Measurements from ENCODE around the gene VTCN1. TPM values are rescaled to one million over a fixed set of nuclear protein-coding genes. Genes with fewer than 3 reads are reported as not detected.

The VTCN1 gene
- total RNA-seq, 1 experiment from 2014 or later, result 0.17 TPM

DNA sequence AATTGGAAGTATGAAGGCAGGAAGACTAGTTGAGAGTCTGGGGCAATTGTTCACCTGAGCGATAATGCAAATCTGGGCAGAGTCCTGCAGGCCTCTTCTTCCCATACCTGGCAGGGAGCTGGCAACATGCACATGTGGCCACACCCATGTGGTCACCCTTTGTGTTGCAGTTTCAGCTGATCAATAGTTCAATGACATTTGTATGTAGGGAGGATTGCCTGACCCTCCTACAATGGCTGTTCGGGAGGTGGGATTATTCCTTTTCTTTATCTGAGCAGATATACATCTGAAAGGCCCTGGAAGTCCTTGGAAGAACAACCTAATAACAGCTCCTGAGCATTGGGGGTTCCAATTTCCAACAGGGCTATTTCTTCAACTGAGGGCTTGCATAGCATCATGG, 74.0 kb downstream of the VTCN1 start:
- no TSS peak for BruUV-seq (replicated peaks)
- RAD21 ChIA-PET (ENCODE audit: low non-redundant PET in 1 of 2, low total read pairs in 2 of 2, uncharacterized antibody in 2 of 2, unreplicated experiment in 2 of 2), result interaction anchor here in 1 of 2 experiments (0.6 kb wide), 1 partner anchor 581 kb away, joined by 5 read pairs; no protein-coding TSS in a partner anchor
- CTCF ChIA-PET, result interaction anchor here (1.7 to 1.9 kb wide), 2 partner anchors 8 to 14 kb away, joined by 4 to 7 read pairs; no protein-coding TSS in a partner anchor

More for the DNA sequence above, 74.0 kb downstream of the VTCN1 start:
- Histone ChIP-seq H3K9ac (ENCODE audit: low read length) (no peak overlapping the region), H2AFZ (ENCODE audit: low read depth, low read length, poor library complexity, severe bottlenecking) (no peak overlapping the region), H3K9me2 (ENCODE audit: insufficient read depth) (no peaks in the 10 kb centered on the region), H3K9me3 (ENCODE audit: control insufficient read depth in 1 of 2, insufficient read depth in 1 of 2, low read depth in 1 of 2, low read length in 2 of 2) (no peaks in the 10 kb centered on the region), H3K79me2 (ENCODE audit: insufficient read depth, low read length) (no peaks in the 10 kb centered on the region), H3K4me1 (ENCODE audit: control insufficient read depth in 1 of 2, insufficient read depth in 2 of 2, low read length in 2 of 2) (no peaks in the 10 kb centered on the region), H3K4me2 (ENCODE audit: low read length) (no peak overlapping the region), H3K36me3 (ENCODE audit: control insufficient read depth in 1 of 2, insufficient read depth in 2 of 2, low read length in 2 of 2) (no peaks in the 10 kb centered on the region), H4K20me1 (ENCODE audit: insufficient read depth) (no peaks in the 10 kb centered on the region), H3K27me3 (ENCODE audit: insufficient read depth, low read length) (no peaks in the 10 kb centered on the region), H3K4me3 (replicated peaks in 1 of 2; ENCODE audit: low read depth in 1 of 2, low read length in 2 of 2) (no peak overlapping the region), H3K27ac (ENCODE audit: low read depth, low read length) (no peak overlapping the region)
- ATAC-seq (no peak), DNase-seq (ENCODE audit: low read depth, low spot score) (no peak)
- POLR2A ChIA-PET, result interaction anchor here (1.4 kb wide), 1 partner anchor 8 kb away, joined by 3 read pairs; no protein-coding TSS in a partner anchor
- TF ChIP-seq SP1 (IDR thresholded peaks at IDR 0.05; ENCODE audit: low read depth), result no peak
- TF ChIP-seq, protein P1, sequence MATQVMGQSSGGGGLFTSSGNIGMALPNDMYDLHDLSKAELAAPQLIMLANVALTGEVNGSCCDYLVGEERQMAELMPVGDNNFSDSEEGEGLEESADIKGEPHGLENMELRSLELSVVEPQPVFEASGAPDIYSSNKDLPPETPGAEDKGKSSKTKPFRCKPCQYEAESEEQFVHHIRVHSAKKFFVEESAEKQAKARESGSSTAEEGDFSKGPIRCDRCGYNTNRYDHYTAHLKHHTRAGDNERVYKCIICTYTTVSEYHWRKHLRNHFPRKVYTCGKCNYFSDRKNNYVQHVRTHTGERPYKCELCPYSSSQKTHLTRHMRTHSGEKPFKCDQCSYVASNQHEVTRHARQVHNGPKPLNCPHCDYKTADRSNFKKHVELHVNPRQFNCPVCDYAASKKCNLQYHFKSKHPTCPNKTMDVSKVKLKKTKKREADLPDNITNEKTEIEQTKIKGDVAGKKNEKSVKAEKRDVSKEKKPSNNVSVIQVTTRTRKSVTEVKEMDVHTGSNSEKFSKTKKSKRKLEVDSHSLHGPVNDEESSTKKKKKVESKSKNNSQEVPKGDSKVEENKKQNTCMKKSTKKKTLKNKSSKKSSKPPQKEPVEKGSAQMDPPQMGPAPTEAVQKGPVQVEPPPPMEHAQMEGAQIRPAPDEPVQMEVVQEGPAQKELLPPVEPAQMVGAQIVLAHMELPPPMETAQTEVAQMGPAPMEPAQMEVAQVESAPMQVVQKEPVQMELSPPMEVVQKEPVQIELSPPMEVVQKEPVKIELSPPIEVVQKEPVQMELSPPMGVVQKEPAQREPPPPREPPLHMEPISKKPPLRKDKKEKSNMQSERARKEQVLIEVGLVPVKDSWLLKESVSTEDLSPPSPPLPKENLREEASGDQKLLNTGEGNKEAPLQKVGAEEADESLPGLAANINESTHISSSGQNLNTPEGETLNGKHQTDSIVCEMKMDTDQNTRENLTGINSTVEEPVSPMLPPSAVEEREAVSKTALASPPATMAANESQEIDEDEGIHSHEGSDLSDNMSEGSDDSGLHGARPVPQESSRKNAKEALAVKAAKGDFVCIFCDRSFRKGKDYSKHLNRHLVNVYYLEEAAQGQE (IDR thresholded peaks at IDR 0.05; ENCODE audit: low read depth), result no peak
- no peak for TF ChIP-seq ZFX (IDR thresholded peaks at IDR 0.05)
- TF ChIP-seq CBX3 (IDR thresholded peaks at IDR 0.05; ENCODE audit: low read depth), result no peak
- no peak for TF ChIP-seq EZH2 (IDR thresholded peaks at IDR 0.05)
- TF ChIP-seq, protein P2, sequence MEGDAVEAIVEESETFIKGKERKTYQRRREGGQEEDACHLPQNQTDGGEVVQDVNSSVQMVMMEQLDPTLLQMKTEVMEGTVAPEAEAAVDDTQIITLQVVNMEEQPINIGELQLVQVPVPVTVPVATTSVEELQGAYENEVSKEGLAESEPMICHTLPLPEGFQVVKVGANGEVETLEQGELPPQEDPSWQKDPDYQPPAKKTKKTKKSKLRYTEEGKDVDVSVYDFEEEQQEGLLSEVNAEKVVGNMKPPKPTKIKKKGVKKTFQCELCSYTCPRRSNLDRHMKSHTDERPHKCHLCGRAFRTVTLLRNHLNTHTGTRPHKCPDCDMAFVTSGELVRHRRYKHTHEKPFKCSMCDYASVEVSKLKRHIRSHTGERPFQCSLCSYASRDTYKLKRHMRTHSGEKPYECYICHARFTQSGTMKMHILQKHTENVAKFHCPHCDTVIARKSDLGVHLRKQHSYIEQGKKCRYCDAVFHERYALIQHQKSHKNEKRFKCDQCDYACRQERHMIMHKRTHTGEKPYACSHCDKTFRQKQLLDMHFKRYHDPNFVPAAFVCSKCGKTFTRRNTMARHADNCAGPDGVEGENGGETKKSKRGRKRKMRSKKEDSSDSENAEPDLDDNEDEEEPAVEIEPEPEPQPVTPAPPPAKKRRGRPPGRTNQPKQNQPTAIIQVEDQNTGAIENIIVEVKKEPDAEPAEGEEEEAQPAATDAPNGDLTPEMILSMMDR (IDR thresholded peaks at IDR 0.05 in 2 of 3, conservative IDR thresholded peaks at IDR 0.05 in 1 of 3; ENCODE audit: borderline replicate concordance in 1 of 3, insufficient read depth in 1 of 3, low read depth in 2 of 3, low read length in 2 of 3), result no peak
- TF ChIP-seq, protein P3, sequence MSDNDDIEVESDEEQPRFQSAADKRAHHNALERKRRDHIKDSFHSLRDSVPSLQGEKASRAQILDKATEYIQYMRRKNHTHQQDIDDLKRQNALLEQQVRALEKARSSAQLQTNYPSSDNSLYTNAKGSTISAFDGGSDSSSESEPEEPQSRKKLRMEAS (IDR thresholded peaks at IDR 0.05), result no peak
- TF ChIP-seq CEBPB (IDR thresholded peaks at IDR 0.05; ENCODE audit: low read depth), result no peak
- no peak for TF ChIP-seq ZNF274 (IDR thresholded peaks at IDR 0.05; ENCODE audit: low read depth, low read length)
- TF ChIP-seq POLR2AphosphoS5 (IDR thresholded peaks at IDR 0.05; ENCODE audit: low read depth, low read length), result no peak
- TF ChIP-seq POLR2A (IDR thresholded peaks at IDR 0.05; ENCODE audit: borderline replicate concordance, extremely low read depth, insufficient read depth, insufficient read length), result no peak
- TF ChIP-seq, protein P4, sequence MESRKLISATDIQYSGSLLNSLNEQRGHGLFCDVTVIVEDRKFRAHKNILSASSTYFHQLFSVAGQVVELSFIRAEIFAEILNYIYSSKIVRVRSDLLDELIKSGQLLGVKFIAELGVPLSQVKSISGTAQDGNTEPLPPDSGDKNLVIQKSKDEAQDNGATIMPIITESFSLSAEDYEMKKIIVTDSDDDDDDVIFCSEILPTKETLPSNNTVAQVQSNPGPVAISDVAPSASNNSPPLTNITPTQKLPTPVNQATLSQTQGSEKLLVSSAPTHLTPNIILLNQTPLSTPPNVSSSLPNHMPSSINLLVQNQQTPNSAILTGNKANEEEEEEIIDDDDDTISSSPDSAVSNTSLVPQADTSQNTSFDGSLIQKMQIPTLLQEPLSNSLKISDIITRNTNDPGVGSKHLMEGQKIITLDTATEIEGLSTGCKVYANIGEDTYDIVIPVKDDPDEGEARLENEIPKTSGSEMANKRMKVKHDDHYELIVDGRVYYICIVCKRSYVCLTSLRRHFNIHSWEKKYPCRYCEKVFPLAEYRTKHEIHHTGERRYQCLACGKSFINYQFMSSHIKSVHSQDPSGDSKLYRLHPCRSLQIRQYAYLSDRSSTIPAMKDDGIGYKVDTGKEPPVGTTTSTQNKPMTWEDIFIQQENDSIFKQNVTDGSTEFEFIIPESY (IDR thresholded peaks at IDR 0.05; ENCODE audit: extremely low read depth, insufficient replicate concordance, low read length), result no peak
- no peak for TF ChIP-seq JUND (IDR thresholded peaks at IDR 0.05)
- TF ChIP-seq ELF1 (IDR thresholded peaks at IDR 0.05; ENCODE audit: borderline replicate concordance, low read depth), result no peak
- no peak for TF ChIP-seq EZH2phosphoT487 (IDR thresholded peaks at IDR 0.05; ENCODE audit: borderline replicate concordance)
- no peak for TF ChIP-seq FOSL1 (IDR thresholded peaks at IDR 0.05; ENCODE audit: low read depth)
- no peak for TF ChIP-seq YY1 (IDR thresholded peaks at IDR 0.05; ENCODE audit: extremely low read depth, insufficient replicate concordance, low read depth, low read length)
- no peak for TF ChIP-seq EGR1 (IDR thresholded peaks at IDR 0.05; ENCODE audit: low read depth)
- TF ChIP-seq SIN3A (IDR thresholded peaks at IDR 0.05; ENCODE audit: low read depth), result no peak
- TF ChIP-seq RAD21 (IDR thresholded peaks at IDR 0.05; ENCODE audit: low read depth), result no peak
- intact Hi-C loops (cut with micrococcal nuclease), result no loop called here
